ENCODE measurements around the gene AEBP2.
"Not testable (repeated sequence)": the region's sequence is repeated elsewhere in the genome, so short reads cannot be mapped to it uniquely, and the experiment has no call there.

AEBP2 gene

DNA sequence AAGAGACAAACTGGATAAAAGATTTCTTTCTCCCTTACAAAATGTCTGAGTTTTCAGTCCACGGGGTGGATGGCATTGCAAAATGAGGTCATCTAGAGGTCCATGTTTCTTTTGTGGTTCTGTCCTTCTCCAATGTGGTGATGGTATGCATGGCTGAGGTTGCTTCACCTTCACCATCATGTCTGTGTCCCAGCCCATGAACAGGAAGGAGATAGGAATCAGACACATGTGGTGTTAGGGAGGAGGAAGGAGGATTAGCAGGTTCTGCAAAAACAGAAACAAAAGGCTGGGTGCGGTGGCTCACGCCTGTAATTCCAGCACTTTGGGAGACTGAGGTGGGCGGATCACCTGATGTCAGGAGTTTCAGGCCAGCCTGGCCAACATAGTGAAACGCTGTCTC lies 11.0 kb upstream of the AEBP2 start:
- Histone ChIP-seq H4K5ac (ENCODE audit: low read length) (no peak overlapping the region), H2BK15ac (replicated peaks; ENCODE audit: low read depth) (no peak overlapping the region), H2BK5ac (ENCODE audit: low read length) (no peak overlapping the region), H2BK120ac (ENCODE audit: low read depth, low read length) (no peak overlapping the region), H3K27ac (ENCODE audit: low read depth, low read length) (no peak overlapping the region), H3K9ac (ENCODE audit: low read length) (no peak overlapping the region), H3K4me2 (ENCODE audit: low read length) (no peak overlapping the region), H3K18ac (ENCODE audit: low read length) (no peak overlapping the region), H3K79me1 (ENCODE audit: low read length) (no peaks in the 10 kb centered on the region), H3K79me2 (ENCODE audit: control insufficient read depth, insufficient read depth, low read length) (no peaks in the 10 kb centered on the region), H3K4me3 (ENCODE audit: low read length) (no peak overlapping the region), H3K23ac (ENCODE audit: low read length) (no peak overlapping the region), H2AK5ac (ENCODE audit: low read length) (no peak overlapping the region), H3K27me3 (ENCODE audit: insufficient read depth, low read length, poor library complexity) (no peaks in the 10 kb centered on the region), H4K8ac (ENCODE audit: low read depth, low read length) (no peak overlapping the region), H3K36me3 (ENCODE audit: control insufficient read depth, insufficient read depth, low read length) (no peaks in the 10 kb centered on the region), H3K4me1 (ENCODE audit: control insufficient read depth, low read depth, low read length) (peaks cover 2% of the 10 kb centered on the region), H3K4ac (ENCODE audit: low read depth, low read length) (no peak overlapping the region), H3K56ac (ENCODE audit: low read length) (peak overlapping the region; percentile 38)
- peak; percentile 80 for DNase-seq
- WGBS (ENCODE audit: extremely low coverage, insufficient coverage, low lambda C conversion rate), result no CpG with 5 or more reads among the region's 5 CpGs

DNA sequence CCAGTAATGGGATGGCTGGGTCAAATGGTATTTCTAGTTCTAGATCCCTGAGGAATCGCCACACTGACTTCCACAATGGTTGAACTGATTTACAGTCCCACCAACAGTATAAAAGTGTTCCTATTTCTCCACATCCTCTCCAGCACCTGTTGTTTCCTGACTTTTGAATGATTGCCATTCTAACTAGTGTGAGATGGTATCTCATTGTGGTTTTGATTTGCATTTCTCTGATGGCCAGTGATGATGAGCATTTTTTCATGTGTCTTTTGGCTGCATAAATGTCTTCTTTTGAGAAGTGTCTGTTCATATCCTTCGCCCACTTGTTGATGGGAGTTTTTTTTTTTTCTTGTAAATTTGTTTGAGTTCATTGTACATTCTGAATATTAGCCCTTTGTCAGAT lies 9.8 kb upstream of the AEBP2 start:
- not testable (repeated sequence) for H4K8ac ChIP-seq (ENCODE audit: low read depth, low read length); DNase-seq; H3K4ac ChIP-seq (ENCODE audit: low read depth, low read length); H3K4me2 ChIP-seq (ENCODE audit: low read length); H3K23ac ChIP-seq (ENCODE audit: low read length); H3K79me2 ChIP-seq (ENCODE audit: control insufficient read depth, insufficient read depth, low read length); H2AK5ac ChIP-seq (ENCODE audit: low read length); H4K5ac ChIP-seq (ENCODE audit: low read length); H3K79me1 ChIP-seq (ENCODE audit: low read length); H3K56ac ChIP-seq (ENCODE audit: low read length); H3K4me1 ChIP-seq (ENCODE audit: control insufficient read depth, low read depth, low read length); H3K27ac ChIP-seq (ENCODE audit: low read depth, low read length); H3K9ac ChIP-seq (ENCODE audit: low read length); H3K18ac ChIP-seq (ENCODE audit: low read length); H2BK120ac ChIP-seq (ENCODE audit: low read depth, low read length); H2BK15ac ChIP-seq (replicated peaks; ENCODE audit: low read depth); H3K36me3 ChIP-seq (ENCODE audit: control insufficient read depth, insufficient read depth, low read length); H2BK5ac ChIP-seq (ENCODE audit: low read length); H3K4me3 ChIP-seq (ENCODE audit: low read length); H3K27me3 ChIP-seq (ENCODE audit: insufficient read depth, low read length, poor library complexity)
- whole genome bisulfite sequencing (ENCODE audit: extremely low coverage, insufficient coverage, low lambda C conversion rate), result no CpG with 5 or more reads among the region's 2 CpGs

DNA sequence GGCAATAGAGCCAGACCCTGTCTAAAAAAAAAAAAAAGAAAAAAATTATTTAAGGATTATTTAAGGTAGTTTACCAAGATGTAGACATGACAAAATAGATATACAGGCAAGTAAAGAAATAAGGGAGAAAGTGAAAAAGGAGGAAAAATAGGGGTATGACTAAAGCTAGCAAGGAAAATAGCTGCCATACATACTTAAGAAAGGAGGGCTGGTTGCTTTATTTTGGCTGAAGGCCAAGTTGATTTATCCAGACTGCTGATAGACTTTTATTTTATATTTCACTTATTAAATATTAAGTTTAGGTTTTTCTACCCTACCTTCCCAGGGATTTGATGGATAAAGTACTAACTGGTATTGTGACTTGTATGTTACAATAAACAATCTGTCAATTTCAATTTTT lies 8.3 kb upstream of the AEBP2 start:
- no peak overlapping the region for H3K18ac ChIP-seq (ENCODE audit: low read length)
- no peaks in the 10 kb centered on the region for H3K79me2 ChIP-seq (ENCODE audit: control insufficient read depth, insufficient read depth, low read length)
- no peak overlapping the region for H2BK15ac ChIP-seq (replicated peaks; ENCODE audit: low read depth)
- peaks cover 2% of the 10 kb centered on the region for H3K4me1 ChIP-seq (ENCODE audit: control insufficient read depth, low read depth, low read length)
- H3K9ac ChIP-seq (ENCODE audit: low read length), result no peak overlapping the region
- H3K4me2 ChIP-seq (ENCODE audit: low read length), result no peak overlapping the region
- no peak overlapping the region for H3K56ac ChIP-seq (ENCODE audit: low read length)
- H3K4ac ChIP-seq (ENCODE audit: low read depth, low read length), result no peak overlapping the region
- no peak overlapping the region for H2BK5ac ChIP-seq (ENCODE audit: low read length)
- H2BK120ac ChIP-seq (ENCODE audit: low read depth, low read length), result no peak overlapping the region
- H2AK5ac ChIP-seq (ENCODE audit: low read length), result no peak overlapping the region
- DNase-seq, result no peak
- H4K5ac ChIP-seq (ENCODE audit: low read length), result no peak overlapping the region
- no peaks in the 10 kb centered on the region for H3K36me3 ChIP-seq (ENCODE audit: control insufficient read depth, insufficient read depth, low read length)
- H3K27ac ChIP-seq (ENCODE audit: low read depth, low read length), result no peak overlapping the region
- H3K23ac ChIP-seq (ENCODE audit: low read length), result no peak overlapping the region
- no peaks in the 10 kb centered on the region for H3K79me1 ChIP-seq (ENCODE audit: low read length)
- H4K8ac ChIP-seq (ENCODE audit: low read depth, low read length), result no peak overlapping the region
- no peaks in the 10 kb centered on the region for H3K27me3 ChIP-seq (ENCODE audit: insufficient read depth, low read length, poor library complexity)
- H3K4me3 ChIP-seq (ENCODE audit: low read length), result no peak overlapping the region

DNA sequence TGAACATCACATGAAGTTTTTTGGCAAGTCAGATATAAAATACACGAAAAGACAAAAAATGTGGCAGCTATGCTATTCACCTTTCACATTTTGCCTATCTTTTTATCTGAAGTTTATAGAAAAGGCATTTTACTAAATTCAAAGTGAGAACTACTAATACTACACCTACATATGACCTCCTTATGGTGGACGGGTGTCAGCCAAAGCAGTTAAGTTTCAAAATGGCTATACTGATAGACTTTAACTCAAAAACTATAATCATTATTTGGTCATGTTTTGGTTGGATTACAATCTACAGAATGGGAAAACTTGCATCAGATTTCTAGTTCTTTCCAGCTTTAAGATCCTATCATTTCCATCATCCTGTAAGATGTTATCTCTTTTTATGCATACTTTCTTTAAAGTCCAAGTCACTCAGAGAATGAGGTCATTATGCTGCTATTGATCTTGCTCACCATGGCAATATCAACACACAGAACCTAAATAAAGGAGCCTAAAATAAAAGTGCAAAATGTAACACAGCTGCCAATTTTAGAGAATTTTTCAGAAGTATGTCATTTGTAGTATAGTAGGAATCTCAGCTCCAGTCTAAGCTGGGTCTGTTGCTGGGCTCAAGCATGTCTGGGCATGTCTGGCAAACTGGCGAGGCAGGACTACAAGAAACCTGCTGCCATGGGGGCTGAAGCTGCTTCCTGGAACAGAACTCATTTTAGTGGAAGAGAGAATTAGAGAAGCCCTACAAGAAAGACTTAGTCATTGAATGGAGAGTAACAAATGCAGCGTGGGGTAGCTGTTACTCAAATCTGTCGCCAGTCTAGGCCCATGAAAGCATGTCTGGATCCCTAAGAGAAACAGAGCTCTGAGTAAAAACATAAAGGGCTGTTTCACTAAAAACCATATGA lies 7.6 kb upstream of the AEBP2 start:
- peak overlapping the region; percentile 42 for H2BK15ac ChIP-seq (replicated peaks; ENCODE audit: low read depth)
- H3K79me2 ChIP-seq (ENCODE audit: control insufficient read depth, insufficient read depth, low read length), result no peaks in the 10 kb centered on the region
- peak overlapping the region; percentile 70 for H3K56ac ChIP-seq (ENCODE audit: low read length)
- WGBS (ENCODE audit: extremely low coverage, insufficient coverage, low lambda C conversion rate), result no CpG with 5 or more reads among the region's 5 CpGs
- DNase-seq, result peak; percentile 93
- H3K9ac ChIP-seq (ENCODE audit: low read length), result no peak overlapping the region
- H3K27me3 ChIP-seq (ENCODE audit: insufficient read depth, low read length, poor library complexity), result no peaks in the 10 kb centered on the region
- no peak overlapping the region for H3K23ac ChIP-seq (ENCODE audit: low read length)
- peaks cover 2% of the 10 kb centered on the region for H3K4me1 ChIP-seq (ENCODE audit: control insufficient read depth, low read depth, low read length)
- peak overlapping the region; percentile 89 for H3K18ac ChIP-seq (ENCODE audit: low read length)
- H3K4me2 ChIP-seq (ENCODE audit: low read length), result no peak overlapping the region
- no peak overlapping the region for H4K5ac ChIP-seq (ENCODE audit: low read length)
- H2AK5ac ChIP-seq (ENCODE audit: low read length), result no peak overlapping the region
- peak overlapping the region; percentile 95 for H2BK120ac ChIP-seq (ENCODE audit: low read depth, low read length)
- peak overlapping the region; percentile 56 for H3K4ac ChIP-seq (ENCODE audit: low read depth, low read length)
- H3K27ac ChIP-seq (ENCODE audit: low read depth, low read length), result peak overlapping the region; percentile 66
- H4K8ac ChIP-seq (ENCODE audit: low read depth, low read length), result peak overlapping the region; percentile 93
- H2BK5ac ChIP-seq (ENCODE audit: low read length), result peak overlapping the region; percentile 75
- no peak overlapping the region for H3K4me3 ChIP-seq (ENCODE audit: low read length)
- no peaks in the 10 kb centered on the region for H3K36me3 ChIP-seq (ENCODE audit: control insufficient read depth, insufficient read depth, low read length)
- no peaks in the 10 kb centered on the region for H3K79me1 ChIP-seq (ENCODE audit: low read length)

DNA sequence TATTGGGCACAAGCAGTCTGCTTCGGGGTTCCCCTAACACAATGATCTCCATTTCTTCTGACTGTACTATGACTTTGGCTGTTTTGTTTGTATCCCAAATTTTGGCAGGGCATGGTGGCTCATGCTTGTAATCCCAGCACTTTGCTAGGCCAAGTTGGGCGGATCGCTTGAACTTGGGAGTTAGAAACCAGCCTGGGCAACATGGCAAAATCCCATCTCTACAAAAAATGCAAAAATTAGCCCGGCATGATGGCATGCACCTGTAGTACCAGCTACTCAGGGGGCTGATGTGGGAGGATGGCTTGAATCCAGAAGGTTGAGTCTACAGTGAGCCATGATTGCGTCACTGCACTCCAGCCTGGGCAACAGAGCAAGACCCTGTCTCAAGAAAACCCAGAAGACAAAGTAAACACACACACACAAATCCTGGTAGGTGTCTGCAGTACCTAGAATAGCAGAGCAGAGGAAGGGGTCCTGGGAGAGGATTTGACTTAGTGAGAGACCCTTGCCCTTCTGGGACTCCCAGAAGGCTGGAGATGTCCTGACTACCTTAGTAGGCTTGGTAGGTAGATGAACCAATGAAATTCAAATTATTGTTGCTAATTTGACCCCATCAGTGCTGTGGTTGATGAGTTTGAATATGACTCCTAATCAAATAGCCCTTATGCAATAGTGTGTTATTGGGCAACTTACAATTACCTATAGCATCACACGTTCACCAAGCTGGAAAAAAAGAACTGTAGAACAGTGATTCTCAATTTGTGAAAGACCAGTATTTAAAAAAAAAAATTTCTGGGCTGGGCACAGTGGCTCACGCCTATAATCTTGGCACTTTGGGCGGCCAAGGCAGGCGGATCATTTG lies 6.8 kb upstream of the AEBP2 start:
- DNase-seq, result no peak
- WGBS (ENCODE audit: extremely low coverage, insufficient coverage, low lambda C conversion rate), result no CpG with 5 or more reads among the region's 9 CpGs

More for the DNA sequence above, 6.8 kb upstream of the AEBP2 start:
- Histone ChIP-seq H3K56ac (ENCODE audit: low read length) (peak overlapping the region; percentile 70), H2BK5ac (ENCODE audit: low read length) (peak overlapping the region; percentile 75), H4K5ac (ENCODE audit: low read length) (no peak overlapping the region), H3K36me3 (ENCODE audit: control insufficient read depth, insufficient read depth, low read length) (no peaks in the 10 kb centered on the region), H3K23ac (ENCODE audit: low read length) (no peak overlapping the region), H2BK120ac (ENCODE audit: low read depth, low read length) (peak overlapping the region; percentile 95), H3K9ac (ENCODE audit: low read length) (no peak overlapping the region), H4K8ac (ENCODE audit: low read depth, low read length) (peak overlapping the region; percentile 93), H3K27me3 (ENCODE audit: insufficient read depth, low read length, poor library complexity) (no peaks in the 10 kb centered on the region), H3K18ac (ENCODE audit: low read length) (peak overlapping the region; percentile 89), H3K79me2 (ENCODE audit: control insufficient read depth, insufficient read depth, low read length) (no peaks in the 10 kb centered on the region), H3K4me2 (ENCODE audit: low read length) (no peak overlapping the region), H3K27ac (ENCODE audit: low read depth, low read length) (peak overlapping the region; percentile 66), H3K4ac (ENCODE audit: low read depth, low read length) (peak overlapping the region; percentile 56), H2BK15ac (replicated peaks; ENCODE audit: low read depth) (peak overlapping the region; percentile 42), H3K4me3 (ENCODE audit: low read length) (no peak overlapping the region), H3K4me1 (ENCODE audit: control insufficient read depth, low read depth, low read length) (peaks cover 2% of the 10 kb centered on the region), H2AK5ac (ENCODE audit: low read length) (no peak overlapping the region), H3K79me1 (ENCODE audit: low read length) (no peaks in the 10 kb centered on the region)
